Neural cell (in vitro differentiated cells): Measurements from ENCODE around the gene CWC27. TPM values are rescaled to one million over a fixed set of nuclear protein-coding genes. Genes with fewer than 3 reads are reported as not detected.
"Not testable (repeated sequence)": the region's sequence is repeated elsewhere in the genome, so short reads cannot be mapped to it uniquely, and the experiment has no call there.

Experiments
- H2AFZ ChIP-seq: fragments of 200-600, 300-800 bp; sonication (generic), shearing (Covaris generic); 2 replicates; pipeline ENCODE4 v1.6.0; 2014; ENCODE audit warnings: low read depth, mild to moderate bottlenecking, antibody characterized with exemption, low read length, moderate library complexity
- H3F3A ChIP-seq: fragments of 200-600 bp; shearing (Covaris generic); 2 replicates; pipeline ENCODE4 v1.6.1; 2016; ENCODE audit warnings: mild to moderate bottlenecking, moderate library complexity, mixed read lengths, antibody characterized with exemption, low read length; ENCODE audit not compliant: insufficient read depth, poor library complexity, severe bottlenecking
- H3K27ac ChIP-seq: fragments of 200-600, 300-800 bp; sonication (generic), shearing (Covaris generic); 2 replicates; pipeline ENCODE4 v1.5.1; 2014; ENCODE audit warnings: mild to moderate bottlenecking, low read length, moderate library complexity
- H3K27me3 ChIP-seq: fragments of 300-800, 200-600 bp; sonication (generic), shearing (Covaris generic); 2 replicates; pipeline ENCODE4 v1.6.0; 2014; ENCODE audit warnings: mild to moderate bottlenecking, low read depth, low read length, moderate library complexity; ENCODE audit not compliant: insufficient read depth
- H3K36me3 ChIP-seq: fragments of 300-800, 200-600 bp; sonication (generic), shearing (Covaris generic); 2 replicates; pipeline ENCODE4 v1.5.1; 2014; ENCODE audit warnings: mild to moderate bottlenecking, antibody characterized with exemption, low read length, moderate library complexity; ENCODE audit not compliant: insufficient read depth
- H3K4me2 ChIP-seq: fragments of 300-800, 200-600 bp; sonication (generic), shearing (Covaris generic); 2 replicates; pipeline ENCODE4 v1.6.0; 2014; ENCODE audit warnings: mild to moderate bottlenecking, low read length
- H3K4me3 ChIP-seq: fragments of 300-800, 200-600 bp; sonication (generic), shearing (Covaris generic); 2 replicates; pipeline ENCODE4 v1.5.1; 2014; ENCODE audit warnings: mild to moderate bottlenecking, low read length, moderate library complexity
- H3K79me2 ChIP-seq: fragments of 200-600 bp; shearing (Covaris generic); replicated peaks from 2 replicates; pipeline ENCODE4 v1.6.0; 2014; ENCODE audit warnings: mild to moderate bottlenecking, low read length, moderate library complexity; ENCODE audit not compliant: insufficient read depth
- H3K9ac ChIP-seq: fragments of 300-800, 200-600 bp; sonication (generic), shearing (Covaris generic); 2 replicates; pipeline ENCODE4 v1.6.1; 2016; ENCODE audit warnings: mild to moderate bottlenecking, low read length, mixed read lengths
- H3K9me2 ChIP-seq: fragments of 200-600 bp; shearing (Covaris generic); 2 replicates; pipeline ENCODE4 v1.6.1; 2016; ENCODE audit warnings: mild to moderate bottlenecking, low read length, mixed read lengths; ENCODE audit not compliant: insufficient read depth
- H3K9me3 ChIP-seq: fragments of 200-600, 300-800 bp; sonication (generic), shearing (Covaris generic); 2 replicates; pipeline ENCODE4 v1.6.1; 2016; ENCODE audit warnings: mild to moderate bottlenecking, mixed run types, low read length, moderate library complexity, mixed read lengths
- H4K20me1 ChIP-seq: fragments of 200-600 bp; shearing (Covaris generic); 2 replicates; pipeline ENCODE4 v1.6.1; 2016; ENCODE audit warnings: mild to moderate bottlenecking, mixed run types; ENCODE audit not compliant: insufficient read depth
- CTCF ChIP-seq: fragments of 450-650 bp; IDR thresholded peaks from 2 replicates; pipeline ENCODE4 v1.5.1; 2014; ENCODE audit warnings: antibody characterized with exemption, mild to moderate bottlenecking, moderate library complexity; ENCODE audit not compliant: poor library complexity, severe bottlenecking
- EP300 ChIP-seq: fragments of 450-650 bp; conservative IDR thresholded peaks from 2 replicates; pipeline ENCODE4 v1.6.1; 2014; ENCODE audit warnings: antibody characterized with exemption, mild to moderate bottlenecking, moderate library complexity; ENCODE audit not compliant: poor library complexity, severe bottlenecking
- EZH2 ChIP-seq: fragments of 200-600, 300-800 bp; shearing (Covaris generic), sonication (generic); IDR thresholded peaks from 2 replicates; pipeline ENCODE4 v1.6.1; 2014; ENCODE audit warnings: antibody characterized with exemption, low read length, borderline replicate concordance, mild to moderate bottlenecking; ENCODE audit not compliant: insufficient read depth, poor library complexity, severe bottlenecking
- MXI1 ChIP-seq: fragments of 450-650 bp; conservative IDR thresholded peaks from 2 replicates; pipeline ENCODE4 v1.6.1; 2014; ENCODE audit warnings: antibody characterized with exemption, mild to moderate bottlenecking; ENCODE audit not compliant: poor library complexity, severe bottlenecking
- POLR2AphosphoS5 ChIP-seq: IDR thresholded peaks from 2 replicates; pipeline ENCODE4 v1.6.1; 2012
- RAD21 ChIP-seq: fragments of 450-650 bp; conservative IDR thresholded peaks from 2 replicates; pipeline ENCODE4 v1.6.1; 2014; ENCODE audit warnings: antibody characterized with exemption, mild to moderate bottlenecking, moderate library complexity
- REST ChIP-seq: IDR thresholded peaks from 2 replicates; pipeline ENCODE4 v1.6.1; 2012; ENCODE audit warnings: borderline replicate concordance
- SMC3 ChIP-seq: fragments of 450-650 bp; conservative IDR thresholded peaks from 2 replicates; pipeline ENCODE4 v1.6.1; 2014; ENCODE audit warnings: antibody characterized with exemption, mild to moderate bottlenecking, moderate library complexity; ENCODE audit not compliant: poor library complexity
- TAF1 ChIP-seq: IDR thresholded peaks from 2 replicates; pipeline ENCODE4 v1.6.1; 2012; ENCODE audit warnings: low read depth
- polyA plus RNA-seq: library from polyadenylated mRNA; depleted of rRNA; stranded (reverse); fragments of >200 nt; gene quantifications from 2 replicates; pipeline ENCODE4 v1.2.3, GENCODE V29; 2014

Gene CWC27
- polyA plus RNA-seq, 1 donor from 2014 or later = 26.2 TPM

- Histone ChIP-seq H3K36me3 (no peaks in the 10 kb centered on the region), H3K4me3 (no peak overlapping the region), H3K9me3 (peaks cover 4% of the 10 kb centered on the region), H3F3A (no peaks in the 10 kb centered on the region), H3K9me2 (no peaks in the 10 kb centered on the region), H3K27ac (no peak overlapping the region), H4K20me1 (no peaks in the 10 kb centered on the region), H2AFZ (no peak overlapping the region), H3K79me2 (no peaks in the 10 kb centered on the region), H3K4me2 (no peak overlapping the region), H3K27me3 (no peaks in the 10 kb centered on the region), H3K9ac (no peak overlapping the region)
- TF ChIP-seq POLR2AphosphoS5 = no peak
- no peak for TF ChIP-seq REST
- TF ChIP-seq EP300 = no peak
- no peak for TF ChIP-seq EZH2
- TF ChIP-seq MXI1 = no peak
- TF ChIP-seq CTCF = no peak
- no peak for TF ChIP-seq SMC3
- no peak for TF ChIP-seq TAF1
- TF ChIP-seq RAD21 = no peak
Measured at GRCh38 chr5:64930672-64931318, 162.1 kb downstream of the CWC27 start.

GRCh38 chr5:64939422-64939771 lies 170.7 kb downstream of the CWC27 start:
- H3K4me3 ChIP-seq = not testable (repeated sequence)

More at GRCh38 chr5:64939422-64939771, 170.7 kb downstream of the CWC27 start:
- not testable (repeated sequence) for H3K4me2 ChIP-seq, H3K27me3 ChIP-seq, H4K20me1 ChIP-seq, H2AFZ ChIP-seq, H3K9me3 ChIP-seq, H3F3A ChIP-seq, H3K36me3 ChIP-seq, H3K9me2 ChIP-seq, H3K9ac ChIP-seq, H3K79me2 ChIP-seq, H3K27ac ChIP-seq
